ENCODE measurements around the gene LRRTM2.

GRCh38 chr5:138831703-138832102 is 43.4 kb downstream of the LRRTM2 start:
- TF ChIP-seq EZH2 (IDR thresholded peaks at IDR 0.05) (no peak), POLR2AphosphoS5 (IDR thresholded peaks at IDR 0.05; ENCODE audit: borderline replicate concordance, low read depth, low read length) (no peak), FOXP2 (optimal IDR thresholded peaks at IDR 0.05; ENCODE audit: control extremely low read depth, extremely low read length, insufficient read depth) (no peak)

Data from SK-N-MC (cell line).